Measurements from ENCODE around the gene OR14A2.
"Not testable (repeated sequence)": the region's sequence is repeated elsewhere in the genome, so short reads cannot be mapped to it uniquely, and the experiment has no call there.

GRCh38 chr1:247754311-247754710, 6.4 kb upstream of the OR14A2 start:
- TF ChIP-seq CTCF, POLR2AphosphoS5, POLR2A, EP300 (IDR thresholded peaks at IDR 0.05): not testable (repeated sequence)

Measured in sigmoid colon (tissue), 4 donors.